ENCODE data around the gene C9orf40. TPM values are rescaled to one million over a fixed set of nuclear protein-coding genes. Genes with fewer than 3 reads are reported as not detected.

C9orf40 gene
- total and polyA plus RNA-seq, 7 donors = 1.9 to 7.9 (median 2.6) TPM

DNA sequence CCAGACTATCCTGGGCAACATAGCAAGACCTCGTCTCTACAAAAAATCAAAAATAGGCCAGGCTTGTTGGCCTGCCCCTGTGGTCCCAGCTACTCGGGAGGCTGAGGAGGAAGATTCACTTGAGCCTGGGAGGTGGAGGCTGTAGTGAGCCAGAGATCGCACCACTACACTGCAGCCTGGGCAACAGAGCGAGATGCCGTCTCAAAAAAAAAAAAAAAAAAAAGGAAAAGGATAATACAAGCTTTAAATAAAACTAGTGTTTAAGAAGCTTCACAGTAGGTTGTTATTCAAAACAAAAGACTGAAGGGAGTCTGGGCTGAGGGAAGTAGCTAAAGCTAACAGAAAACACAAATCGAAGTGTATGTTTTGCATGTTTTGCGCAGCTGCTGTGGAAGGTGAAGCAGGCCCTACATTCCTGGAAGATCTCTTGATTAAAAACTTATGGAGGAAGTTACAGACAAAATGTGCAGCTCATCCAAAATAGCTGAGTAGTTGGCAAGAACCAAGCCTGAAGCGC lies 581 bp upstream of the C9orf40 start:
- no peak for TF ChIP-seq CTCF (IDR thresholded peaks at IDR 0.05)
- no peaks in the 10 kb centered on the region for H3K27me3 ChIP-seq (ENCODE audit: insufficient read depth in 3 of 3, low read length in 2 of 3)
- H3K36me3 ChIP-seq (ENCODE audit: insufficient read depth in 1 of 2, low read depth in 1 of 2) = no peaks in the 10 kb centered on the region
- peak overlapping the region; percentile 90 for H3K4me3 ChIP-seq
- 22 to 27% (median 27%) methylated on average over 8 of the region's 8 CpGs for WGBS, 3 donors
- intact Hi-C loops (cut with DNase I) = loop anchor here (2.0 to 5.0 kb wide), 4 partner anchors 49 to 134 kb away; partner anchors contain the start of genes CARNMT1 (in 1 of the 2), NMRK1 (in 1 of the 2) and OSTF1 (in 1 of the 2)
- DNase-seq (no peak), ATAC-seq (no peak)
- no peaks in the 10 kb centered on the region for H3K9me3 ChIP-seq
- peak overlapping the region; percentile 93 for H3K27ac ChIP-seq
- H3K4me1 ChIP-seq = peaks cover 14% of the 10 kb centered on the region

- H3K9me3 ChIP-seq = no peaks in the 10 kb centered on the region
- 0 to 1% (median 1%) methylated on average over 24 to 30 of the region's 30 CpGs for WGBS, 3 donors
- peak overlapping the region; percentile 93 for H3K27ac ChIP-seq
- intact Hi-C loops (cut with DNase I) = loop anchor here (2.0 to 5.0 kb wide), 4 partner anchors 51 to 136 kb away; partner anchors contain the start of genes CARNMT1 (in 1 of the 2), NMRK1 (in 1 of the 2) and OSTF1 (in 1 of the 2)
- peak; percentile 29 to 46 (median 39) for ATAC-seq
- H3K27me3 ChIP-seq (ENCODE audit: insufficient read depth in 3 of 3, low read length in 2 of 3) = no peaks in the 10 kb centered on the region
- no peaks in the 10 kb centered on the region for H3K36me3 ChIP-seq (ENCODE audit: insufficient read depth in 1 of 2, low read depth in 1 of 2)
- peak; percentile 35 to 66 for DNase-seq
- H3K4me1 ChIP-seq = peaks cover 14% of the 10 kb centered on the region
- TF ChIP-seq CTCF (IDR thresholded peaks at IDR 0.05) = no peak
- H3K4me3 ChIP-seq = peak overlapping the region; percentile 90
Measured at GRCh38 chr9:74951725-74952151, 974 bp downstream of the C9orf40 start.

DNA sequence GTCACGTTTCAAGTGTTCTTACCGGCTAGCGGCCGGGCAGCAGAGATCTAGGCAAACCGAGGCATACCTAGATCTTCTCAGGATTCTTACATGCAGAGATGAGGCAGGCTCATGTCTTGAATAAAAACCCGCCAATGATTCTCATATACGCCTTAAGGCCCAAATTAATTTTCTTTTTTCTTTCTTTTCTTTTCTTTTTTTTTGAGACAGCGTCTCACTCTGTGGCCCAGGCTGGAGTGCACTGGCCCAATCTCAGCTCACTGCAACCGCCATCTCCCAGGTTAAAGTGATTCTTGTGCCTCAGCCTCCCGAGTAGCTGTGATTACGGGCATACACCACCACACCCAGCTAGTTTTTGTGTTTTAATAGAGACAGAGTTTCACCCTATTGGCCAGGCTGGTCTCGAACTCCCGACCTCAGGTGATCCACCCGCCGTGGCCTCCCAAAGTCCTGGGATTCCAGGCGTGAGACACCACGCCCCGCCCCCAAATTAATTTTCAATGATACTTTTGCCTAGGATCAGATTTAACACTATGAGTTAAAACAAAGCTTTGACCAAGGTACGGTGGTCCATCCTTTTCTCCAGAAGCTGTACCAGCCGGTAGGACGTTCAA lies 1.5 kb downstream of the C9orf40 start:
- 67 to 72% (median 69%) methylated on average over 21 of the region's 21 CpGs for whole genome bisulfite sequencing, 3 donors
- no peaks in the 10 kb centered on the region for H3K9me3 ChIP-seq
- intact Hi-C loops (cut with DNase I) = loop anchor here (5.0 kb wide), 3 partner anchors 51 to 136 kb away; partner anchors contain the start of genes NMRK1 (in 1 of the 2) and OSTF1 (in 1 of the 2)
- H3K36me3 ChIP-seq (ENCODE audit: insufficient read depth in 1 of 2, low read depth in 1 of 2) = no peaks in the 10 kb centered on the region
- H3K27ac ChIP-seq = peak overlapping the region; percentile 93
- peak overlapping the region; percentile 90 for H3K4me3 ChIP-seq
- DNase-seq (no peak), ATAC-seq (no peak)
- no peaks in the 10 kb centered on the region for H3K27me3 ChIP-seq (ENCODE audit: insufficient read depth in 3 of 3, low read length in 2 of 3)
- H3K4me1 ChIP-seq = peaks cover 14% of the 10 kb centered on the region
- TF ChIP-seq CTCF (IDR thresholded peaks at IDR 0.05) = no peak

- peak overlapping the region; percentile 10 for H3K27ac ChIP-seq
- DNase-seq = no peak
Measured at GRCh38 chr9:74949859-74950855, 2.6 kb downstream of the C9orf40 start.

More at GRCh38 chr9:74949859-74950855, 2.6 kb downstream of the C9orf40 start:
- intact Hi-C loops (cut with DNase I) = loop anchor here (5.0 kb wide), 3 partner anchors 52 to 137 kb away; partner anchors contain the start of genes NMRK1 (in 1 of the 2) and OSTF1 (in 1 of the 2)
- TF ChIP-seq CTCF (IDR thresholded peaks at IDR 0.05) = no peak
- Histone ChIP-seq H3K9me3 (no peaks in the 10 kb centered on the region), H3K4me3 (no peak overlapping the region), H3K4me1 (peaks cover 14% of the 10 kb centered on the region), H3K27me3 (ENCODE audit: insufficient read depth in 3 of 3, low read length in 2 of 3) (no peaks in the 10 kb centered on the region), H3K36me3 (ENCODE audit: insufficient read depth in 1 of 2, low read depth in 1 of 2) (no peaks in the 10 kb centered on the region)
- no peak for ATAC-seq
- 81 to 83% (median 81%) methylated on average over 10 of the region's 10 CpGs for WGBS, 3 donors

Measured in psoas muscle (tissue), 8 donors.